HG02981 (cell line): ENCODE results near the gene GOLGA6L1.
"Not testable (repeated sequence)": the region's sequence is repeated elsewhere in the genome, so short reads cannot be mapped to it uniquely, and the experiment has no call there.

Source experiments
- ATAC-seq: cut with Tn5 transposase; IDR thresholded peaks from one replicate; pipeline ENCODE4 v1.9.1; 2021; ENCODE audit warnings: mild to moderate bottlenecking, moderate library complexity; ENCODE audit not compliant: unreplicated experiment

The GOLGA6L1 gene

GRCh38 chr15:23136722-23137121 lies at the start of gene GOLGA6L1:
TSS of gene GOLGA6L1 (minus strand) at chr15:23136822. CDS start at chr15:23136731, 91 bp downstream.
- ATAC-seq: not testable (repeated sequence)

- ATAC-seq: not testable (repeated sequence)
Measured at GRCh38 chr15:23181201-23181600, 44.6 kb upstream of the GOLGA6L1 start.

- ATAC-seq: not testable (repeated sequence)
Measured at GRCh38 chr15:23180547-23180927, 43.9 kb upstream of the GOLGA6L1 start.

GRCh38 chr15:23179768-23180546 lies 43.3 kb upstream of the GOLGA6L1 start:
- ATAC-seq: not testable (repeated sequence)

GRCh38 chr15:23176683-23177082 lies 40.1 kb upstream of the GOLGA6L1 start:
- ATAC-seq: not testable (repeated sequence)

- not testable (repeated sequence) for ATAC-seq
Measured at GRCh38 chr15:23175606-23176005, 39.0 kb upstream of the GOLGA6L1 start.

- not testable (repeated sequence) for ATAC-seq
Measured at GRCh38 chr15:23174609-23175140, 38.1 kb upstream of the GOLGA6L1 start.

- ATAC-seq: not testable (repeated sequence)
Measured at GRCh38 chr15:23132787-23133186, 3.8 kb downstream of the GOLGA6L1 start.

- ATAC-seq: no peak
Measured at GRCh38 chr15:23118208-23118607, 18.4 kb downstream of the GOLGA6L1 start.

- no peak for ATAC-seq
Measured at GRCh38 chr15:23095796-23096195, 40.8 kb downstream of the GOLGA6L1 start.

GRCh38 chr15:23083115-23083514 lies 53.5 kb downstream of the GOLGA6L1 start:
- ATAC-seq: no peak

- not testable (repeated sequence) for ATAC-seq
Measured at GRCh38 chr15:23081996-23082737, 54.5 kb downstream of the GOLGA6L1 start.

GRCh38 chr15:23081271-23081670 lies 55.4 kb downstream of the GOLGA6L1 start:
- ATAC-seq: no peak

GRCh38 chr15:23079766-23080165 lies 56.9 kb downstream of the GOLGA6L1 start:
- no peak for ATAC-seq
